Sigmoid colon (tissue), 4 donors: ENCODE measurements around the gene KRT75.

Experiments used
- POLR2A ChIP-seq, 2 donors: fragments of 450-650 bp; IDR thresholded peaks; one replicate each; pipeline ENCODE4 v1.6.1; 2016; ENCODE audit warnings: antibody characterized with exemption in 2 of 2, mild to moderate bottlenecking in 2 of 2, moderate library complexity in 2 of 2
- POLR2AphosphoS5 ChIP-seq, 4 donors: sonication (generic); formaldehyde crosslinking; IDR thresholded peaks; one replicate each; pipeline ENCODE4 v1.6.1; 2017; ENCODE audit warnings: antibody characterized with exemption in 4 of 4
- TF ChIP-seq, protein P1 (sequence below), 4 experiments: fragments of 450-650 bp in 3 of 4; fragments of 200-600 bp in 1 of 4; IDR thresholded peaks; one replicate each; pipeline ENCODE4 v1.5.1; 2016 to 2019; ENCODE audit warnings: antibody characterized with exemption in 4 of 4, mild to moderate bottlenecking in 3 of 4, moderate library complexity in 2 of 4

GRCh38 chr12:52480073-52480472 is 45.9 kb upstream of the KRT75 start:
- TF ChIP-seq, protein P1, sequence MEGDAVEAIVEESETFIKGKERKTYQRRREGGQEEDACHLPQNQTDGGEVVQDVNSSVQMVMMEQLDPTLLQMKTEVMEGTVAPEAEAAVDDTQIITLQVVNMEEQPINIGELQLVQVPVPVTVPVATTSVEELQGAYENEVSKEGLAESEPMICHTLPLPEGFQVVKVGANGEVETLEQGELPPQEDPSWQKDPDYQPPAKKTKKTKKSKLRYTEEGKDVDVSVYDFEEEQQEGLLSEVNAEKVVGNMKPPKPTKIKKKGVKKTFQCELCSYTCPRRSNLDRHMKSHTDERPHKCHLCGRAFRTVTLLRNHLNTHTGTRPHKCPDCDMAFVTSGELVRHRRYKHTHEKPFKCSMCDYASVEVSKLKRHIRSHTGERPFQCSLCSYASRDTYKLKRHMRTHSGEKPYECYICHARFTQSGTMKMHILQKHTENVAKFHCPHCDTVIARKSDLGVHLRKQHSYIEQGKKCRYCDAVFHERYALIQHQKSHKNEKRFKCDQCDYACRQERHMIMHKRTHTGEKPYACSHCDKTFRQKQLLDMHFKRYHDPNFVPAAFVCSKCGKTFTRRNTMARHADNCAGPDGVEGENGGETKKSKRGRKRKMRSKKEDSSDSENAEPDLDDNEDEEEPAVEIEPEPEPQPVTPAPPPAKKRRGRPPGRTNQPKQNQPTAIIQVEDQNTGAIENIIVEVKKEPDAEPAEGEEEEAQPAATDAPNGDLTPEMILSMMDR (IDR thresholded peaks at IDR 0.05) = no peak
- TF ChIP-seq POLR2A (IDR thresholded peaks at IDR 0.05) (no peak), POLR2AphosphoS5 (IDR thresholded peaks at IDR 0.05) (no peak)
